Esophagus squamous epithelium (tissue), 4 donors: Measurements from ENCODE around the gene FYN.

ENCODE experiments used
- CTCF ChIP-seq, 6 experiments: fragments of 450-650 bp in 4 of 6; fragments of 200-600 bp in 2 of 6; sonication (generic) in 2 of 6; IDR thresholded peaks; one replicate each; pipeline ENCODE4 v1.5.1; 2016 to 2019; ENCODE audit warnings: antibody characterized with exemption in 6 of 6, mild to moderate bottlenecking in 4 of 6, moderate library complexity in 4 of 6
- POLR2A ChIP-seq, 4 donors: fragments of 450-650 bp; IDR thresholded peaks; one replicate each; pipeline ENCODE4 v1.6.1; 2017; ENCODE audit warnings: antibody characterized with exemption in 4 of 4, mild to moderate bottlenecking in 4 of 4, moderate library complexity in 3 of 4

GRCh38 chr6:111809264-111809663 lies 64.0 kb downstream of the FYN start:
- no peak for TF ChIP-seq CTCF (IDR thresholded peaks at IDR 0.05)
- no peak for TF ChIP-seq POLR2A (IDR thresholded peaks at IDR 0.05)
